ENCODE results near the gene GNPDA1. TPM values are rescaled to one million over a fixed set of nuclear protein-coding genes. Genes with fewer than 3 reads are reported as not detected.

The GNPDA1 gene
- total and polyA plus RNA-seq, 9 of the 15 experiments (the other 6 are each of a cell fraction or from before 2014, with no cell fraction given) = 14.1 to 145 (median 52.2) TPM

DNA sequence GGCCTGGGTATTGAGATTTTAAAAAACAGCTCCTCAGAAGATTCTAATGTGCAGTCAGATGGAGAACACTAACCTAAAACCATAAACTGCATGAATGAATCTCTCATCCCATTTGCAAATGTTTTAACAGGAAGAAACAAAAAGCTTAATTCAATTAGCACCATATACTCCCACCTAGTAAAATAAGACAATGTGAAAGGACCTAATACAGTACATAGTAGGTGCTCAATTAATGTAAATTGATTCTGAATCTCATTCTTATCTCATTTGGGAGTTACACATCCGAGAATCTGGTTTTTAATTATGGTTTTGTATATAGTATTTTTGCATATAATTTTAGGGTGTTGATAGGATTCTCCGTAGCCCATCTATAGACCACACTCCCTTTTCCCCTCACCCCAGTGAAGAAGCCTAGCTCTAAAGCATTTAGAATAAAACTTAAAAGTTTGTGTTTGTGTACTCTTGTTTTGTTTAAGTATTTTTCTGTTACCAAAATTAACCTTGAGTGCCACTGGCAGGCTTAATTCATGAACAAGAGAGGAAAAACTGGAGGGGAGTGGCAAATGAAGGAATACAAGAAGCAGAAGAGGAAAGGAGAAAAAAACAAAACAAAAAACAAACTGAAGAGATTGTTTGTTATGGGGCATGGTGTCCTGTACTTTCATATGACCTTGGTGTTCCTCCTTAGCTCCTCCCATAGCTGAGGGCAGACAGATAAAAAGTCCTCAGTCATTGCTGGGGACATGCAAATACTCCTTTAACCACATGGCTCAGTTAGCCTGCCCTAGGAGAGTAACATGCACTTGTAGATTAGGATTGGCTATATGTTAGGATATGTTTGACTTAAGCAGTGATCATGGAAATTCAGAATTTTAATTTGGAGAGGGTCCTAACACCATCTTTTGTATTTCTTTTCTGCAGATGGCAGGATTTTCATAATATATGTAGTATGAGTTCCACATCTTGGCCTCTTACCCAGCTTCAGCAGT lies 42.8 kb downstream of the GNPDA1 start (continued):
- TF ChIP-seq TCF7 (IDR thresholded peaks at IDR 0.05; ENCODE audit: borderline replicate concordance) (no peak), KLF1 (tag; IDR thresholded peaks at IDR 0.05) (no peak), TBL1XR1 (IDR thresholded peaks at IDR 0.05; ENCODE audit: low read length in 2 of 2) (no peak; a peak in 1 of 4 replicates), TEAD1 (CRISPR knock-in tag; IDR thresholded peaks at IDR 0.05) (no peak), HLTF (IDR thresholded peaks at IDR 0.05) (no peak), ZNF644 (tag; IDR thresholded peaks at IDR 0.05; ENCODE audit: low read depth) (no peak), ZNF253 (CRISPR knock-in tag; conservative IDR thresholded peaks at IDR 0.05) (no peak), SRF (CRISPR knock-in tag; IDR thresholded peaks at IDR 0.05) (no peak), PHTF2 (CRISPR knock-in tag; IDR thresholded peaks at IDR 0.05) (no peak), POLR2G (IDR thresholded peaks at IDR 0.05; ENCODE audit: low read depth, low read length) (no peak), ZNF445 (CRISPR knock-in tag; IDR thresholded peaks at IDR 0.05; ENCODE audit: low read depth) (no peak; the same call in 1 of the 2 replicates), ZNF551 (CRISPR knock-in tag; IDR thresholded peaks at IDR 0.05) (no peak), HDAC6 (IDR thresholded peaks at IDR 0.05; ENCODE audit: low read depth, low read length) (no peak)
- TF ChIP-seq, protein P1, sequence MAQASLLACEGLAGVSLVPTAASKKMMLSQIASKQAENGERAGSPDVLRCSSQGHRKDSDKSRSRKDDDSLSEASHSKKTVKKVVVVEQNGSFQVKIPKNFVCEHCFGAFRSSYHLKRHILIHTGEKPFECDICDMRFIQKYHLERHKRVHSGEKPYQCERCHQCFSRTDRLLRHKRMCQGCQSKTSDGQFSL (CRISPR knock-in tag; IDR thresholded peaks at IDR 0.05) = no peak
- TF ChIP-seq, protein P1 (tag; IDR thresholded peaks at IDR 0.05) = no peak
- TF ChIP-seq, protein P2, sequence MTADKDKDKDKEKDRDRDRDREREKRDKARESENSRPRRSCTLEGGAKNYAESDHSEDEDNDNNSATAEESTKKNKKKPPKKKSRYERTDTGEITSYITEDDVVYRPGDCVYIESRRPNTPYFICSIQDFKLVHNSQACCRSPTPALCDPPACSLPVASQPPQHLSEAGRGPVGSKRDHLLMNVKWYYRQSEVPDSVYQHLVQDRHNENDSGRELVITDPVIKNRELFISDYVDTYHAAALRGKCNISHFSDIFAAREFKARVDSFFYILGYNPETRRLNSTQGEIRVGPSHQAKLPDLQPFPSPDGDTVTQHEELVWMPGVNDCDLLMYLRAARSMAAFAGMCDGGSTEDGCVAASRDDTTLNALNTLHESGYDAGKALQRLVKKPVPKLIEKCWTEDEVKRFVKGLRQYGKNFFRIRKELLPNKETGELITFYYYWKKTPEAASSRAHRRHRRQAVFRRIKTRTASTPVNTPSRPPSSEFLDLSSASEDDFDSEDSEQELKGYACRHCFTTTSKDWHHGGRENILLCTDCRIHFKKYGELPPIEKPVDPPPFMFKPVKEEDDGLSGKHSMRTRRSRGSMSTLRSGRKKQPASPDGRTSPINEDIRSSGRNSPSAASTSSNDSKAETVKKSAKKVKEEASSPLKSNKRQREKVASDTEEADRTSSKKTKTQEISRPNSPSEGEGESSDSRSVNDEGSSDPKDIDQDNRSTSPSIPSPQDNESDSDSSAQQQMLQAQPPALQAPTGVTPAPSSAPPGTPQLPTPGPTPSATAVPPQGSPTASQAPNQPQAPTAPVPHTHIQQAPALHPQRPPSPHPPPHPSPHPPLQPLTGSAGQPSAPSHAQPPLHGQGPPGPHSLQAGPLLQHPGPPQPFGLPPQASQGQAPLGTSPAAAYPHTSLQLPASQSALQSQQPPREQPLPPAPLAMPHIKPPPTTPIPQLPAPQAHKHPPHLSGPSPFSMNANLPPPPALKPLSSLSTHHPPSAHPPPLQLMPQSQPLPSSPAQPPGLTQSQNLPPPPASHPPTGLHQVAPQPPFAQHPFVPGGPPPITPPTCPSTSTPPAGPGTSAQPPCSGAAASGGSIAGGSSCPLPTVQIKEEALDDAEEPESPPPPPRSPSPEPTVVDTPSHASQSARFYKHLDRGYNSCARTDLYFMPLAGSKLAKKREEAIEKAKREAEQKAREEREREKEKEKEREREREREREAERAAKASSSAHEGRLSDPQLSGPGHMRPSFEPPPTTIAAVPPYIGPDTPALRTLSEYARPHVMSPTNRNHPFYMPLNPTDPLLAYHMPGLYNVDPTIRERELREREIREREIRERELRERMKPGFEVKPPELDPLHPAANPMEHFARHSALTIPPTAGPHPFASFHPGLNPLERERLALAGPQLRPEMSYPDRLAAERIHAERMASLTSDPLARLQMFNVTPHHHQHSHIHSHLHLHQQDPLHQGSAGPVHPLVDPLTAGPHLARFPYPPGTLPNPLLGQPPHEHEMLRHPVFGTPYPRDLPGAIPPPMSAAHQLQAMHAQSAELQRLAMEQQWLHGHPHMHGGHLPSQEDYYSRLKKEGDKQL (CRISPR knock-in tag; IDR thresholded peaks at IDR 0.05; ENCODE audit: borderline replicate concordance) = no peak
- TF ChIP-seq, protein P3, sequence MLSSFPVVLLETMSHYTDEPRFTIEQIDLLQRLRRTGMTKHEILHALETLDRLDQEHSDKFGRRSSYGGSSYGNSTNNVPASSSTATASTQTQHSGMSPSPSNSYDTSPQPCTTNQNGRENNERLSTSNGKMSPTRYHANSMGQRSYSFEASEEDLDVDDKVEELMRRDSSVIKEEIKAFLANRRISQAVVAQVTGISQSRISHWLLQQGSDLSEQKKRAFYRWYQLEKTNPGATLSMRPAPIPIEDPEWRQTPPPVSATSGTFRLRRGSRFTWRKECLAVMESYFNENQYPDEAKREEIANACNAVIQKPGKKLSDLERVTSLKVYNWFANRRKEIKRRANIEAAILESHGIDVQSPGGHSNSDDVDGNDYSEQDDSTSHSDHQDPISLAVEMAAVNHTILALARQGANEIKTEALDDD (IDR thresholded peaks at IDR 0.05) = peak; percentile 77
- TF ChIP-seq, protein P4, sequence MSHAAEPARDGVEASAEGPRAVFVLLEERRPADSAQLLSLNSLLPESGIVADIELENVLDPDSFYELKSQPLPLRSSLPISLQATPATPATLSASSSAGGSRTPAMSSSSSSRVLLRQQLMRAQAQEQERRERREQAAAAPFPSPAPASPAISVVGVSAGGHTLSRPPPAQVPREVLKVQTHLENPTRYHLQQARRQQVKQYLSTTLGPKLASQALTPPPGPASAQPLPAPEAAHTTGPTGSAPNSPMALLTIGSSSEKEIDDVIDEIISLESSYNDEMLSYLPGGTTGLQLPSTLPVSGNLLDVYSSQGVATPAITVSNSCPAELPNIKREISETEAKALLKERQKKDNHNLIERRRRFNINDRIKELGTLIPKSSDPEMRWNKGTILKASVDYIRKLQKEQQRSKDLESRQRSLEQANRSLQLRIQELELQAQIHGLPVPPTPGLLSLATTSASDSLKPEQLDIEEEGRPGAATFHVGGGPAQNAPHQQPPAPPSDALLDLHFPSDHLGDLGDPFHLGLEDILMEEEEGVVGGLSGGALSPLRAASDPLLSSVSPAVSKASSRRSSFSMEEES (CRISPR knock-in tag; IDR thresholded peaks at IDR 0.05) = no peak
